HepG2 (cell line): ENCODE data around the gene UNC13D. TPM values are rescaled to one million over a fixed set of nuclear protein-coding genes. Genes with fewer than 3 reads are reported as not detected.

Source experiments
- AGO2 ChIP-seq: fragments of 200-400 bp; formaldehyde crosslinking; optimal IDR thresholded peaks from 2 replicates; pipeline ENCODE3; 2017; ENCODE audit warnings: mild to moderate bottlenecking, low read depth, low read length, moderate library complexity
- ARID4A ChIP-seq: sonication (generic); formaldehyde crosslinking; IDR thresholded peaks from 2 replicates; pipeline ENCODE4 v1.5.0; 2020; ENCODE audit warnings: mild to moderate bottlenecking, missing genetic modification reagents, borderline replicate concordance
- ASH2L ChIP-seq: fragments of 300-600, 200-600 bp; sonication (generic); IDR thresholded peaks from 2 replicates; pipeline ENCODE4 v1.7.0; 2017; ENCODE audit warnings: low read depth, mild to moderate bottlenecking, moderate library complexity, mixed read lengths, low read length; ENCODE audit not compliant: insufficient read length
- HDAC2 ChIP-seq: sonication (generic); formaldehyde crosslinking; IDR thresholded peaks from 2 replicates; pipeline ENCODE4 v1.4.0; 2020; ENCODE audit warnings: missing genetic modification reagents
- HDAC6 ChIP-seq: fragments of 200-600 bp; sonication (generic); IDR thresholded peaks from 2 replicates; pipeline ENCODE4 v1.7.0; 2017; ENCODE audit warnings: mild to moderate bottlenecking, antibody characterized with exemption, low read length, low read depth
- KDM5A ChIP-seq: fragments of 200-600 bp; sonication (generic); IDR thresholded peaks from 2 replicates; pipeline ENCODE4 v1.7.0; 2018; ENCODE audit warnings: antibody characterized with exemption, mild to moderate bottlenecking, low read length, borderline replicate concordance
- PATZ1 ChIP-seq: sonication (generic); formaldehyde crosslinking; IDR thresholded peaks from 2 replicates; pipeline ENCODE4 v1.4.0; 2020; ENCODE audit warnings: missing genetic modification reagents
- POLR2AphosphoS2 ChIP-seq: IDR thresholded peaks from 2 replicates; pipeline ENCODE4 v1.6.1; 2011; ENCODE audit warnings: low read depth, low read length, improper control_type of control experiment
- REPIN1 ChIP-seq: sonication (generic); formaldehyde crosslinking; IDR thresholded peaks from 2 replicates; pipeline ENCODE4 v1.8.0; 2022; ENCODE audit warnings: missing genetic modification reagents, low read depth, mild to moderate bottlenecking, borderline replicate concordance
- SALL1 ChIP-seq: sonication (generic); formaldehyde crosslinking; IDR thresholded peaks from 2 replicates; pipeline ENCODE4 v1.8.0; 2022; ENCODE audit warnings: mild to moderate bottlenecking, missing genetic modification reagents
- SMAD1 ChIP-seq: sonication (generic); formaldehyde crosslinking; IDR thresholded peaks from 2 replicates; pipeline ENCODE4 v1.4.0; 2020; ENCODE audit warnings: missing genetic modification reagents, low read depth, mild to moderate bottlenecking, borderline replicate concordance
- THAP9 ChIP-seq: sonication (generic); formaldehyde crosslinking; IDR thresholded peaks from 2 replicates; pipeline ENCODE4; 2020; ENCODE audit warnings: missing genetic modification reagents, mild to moderate bottlenecking, borderline replicate concordance
- ZNF280B ChIP-seq: sonication (generic); formaldehyde crosslinking; IDR thresholded peaks from 2 replicates; pipeline ENCODE4 v1.5.0; 2020; ENCODE audit warnings: missing genetic modification reagents, mild to moderate bottlenecking, borderline replicate concordance
- ZNF451 ChIP-seq: sonication (generic); formaldehyde crosslinking; IDR thresholded peaks from 2 replicates; pipeline ENCODE4 v1.5.0; 2020; ENCODE audit warnings: mild to moderate bottlenecking, missing genetic modification reagents
- ZNF550 ChIP-seq: sonication (generic); formaldehyde crosslinking; IDR thresholded peaks from 2 replicates; pipeline ENCODE4 v1.4.0; 2020; ENCODE audit warnings: mild to moderate bottlenecking, missing genetic modification reagents, borderline replicate concordance
- ZSCAN20 ChIP-seq: sonication (generic); formaldehyde crosslinking; IDR thresholded peaks from 2 replicates; pipeline ENCODE4 v1.4.0; 2020; ENCODE audit warnings: missing genetic modification reagents, mild to moderate bottlenecking, borderline replicate concordance
- ZZZ3 ChIP-seq: sonication (generic); formaldehyde crosslinking; IDR thresholded peaks from 2 replicates; pipeline ENCODE4 v1.4.0; 2020; ENCODE audit warnings: missing genetic modification reagents, mild to moderate bottlenecking, borderline replicate concordance
- polyA plus RNA-seq, 8 experiments: library from polyadenylated mRNA; depleted of rRNA in 3 of 8; stranded (reverse) in 7 of 8; unstranded in 1 of 8; fragments of >200 nt; fragmentation: Illumina TruSeq in 4 of 8; extraction: Trizol in 4 of 8; gene quantifications; 2 replicates each; pipeline versions ENCODE4 v1.2.1 to v1.2.3, GENCODE V29; 2011 to 2016; ENCODE audit warnings: low read depth in 4 of 8, missing spikeins in 1 of 8, mixed read lengths in 1 of 8; ENCODE audit not compliant: insufficient read depth in 1 of 8
- total RNA-seq, 5 experiments: library from RNA; depleted of rRNA; stranded (reverse); fragments of >200 nt; fragmentation: Illumina TruSeq; extraction: Trizol; gene quantifications; 2 replicates each; pipeline ENCODE4 v1.2.3, GENCODE V29; 2016; ENCODE audit warnings: low read depth in 1 of 5

The UNC13D gene
- total and polyA plus RNA-seq, 2 of the 13 experiments (the other 11 are each of a cell fraction or from before 2014, with no cell fraction given): 29.7 to 42.7 TPM

GRCh38 chr17:75826561-75827307 is 17.5 kb downstream of the UNC13D start (continued):
- TF ChIP-seq ZNF280B (CRISPR knock-in tag) (no peak; the same call in 1 of the 2 replicates), ARID4A (CRISPR knock-in tag) (peak; percentile 46; the same call in 1 of the 2 replicates), SMAD1 (CRISPR knock-in tag) (no peak), THAP9 (CRISPR knock-in tag) (peak; percentile 17; the same call in 1 of the 2 replicates), HDAC6 (no peak), ZZZ3 (CRISPR knock-in tag) (no peak), ZNF550 (CRISPR knock-in tag) (no peak), REPIN1 (no peak), HDAC2 (no peak), KDM5A (no peak), PATZ1 (CRISPR knock-in tag) (peak; percentile 48; the same call in 1 of the 2 replicates), POLR2AphosphoS2 (no peak), SALL1 (CRISPR knock-in tag) (peak; percentile 64), ZSCAN20 (CRISPR knock-in tag) (no peak), AGO2 (no peak), ZNF451 (CRISPR knock-in tag) (no peak), ASH2L (no peak)
